Subcutaneous adipose tissue (tissue), 4 donors: ENCODE results near the gene PDGFRA. TPM values are rescaled to one million over a fixed set of nuclear protein-coding genes. Genes with fewer than 3 reads are reported as not detected.

Source experiments
- total RNA-seq, 4 donors: library from RNA; depleted of rRNA; stranded (reverse); fragments of >200 nt; gene quantifications; one replicate each; pipeline ENCODE4 v1.1.0, GENCODE V29; 2016
- TF ChIP-seq, protein P1 (sequence below): fragments of 450-650 bp; IDR thresholded peaks from one replicate; pipeline ENCODE4 v1.5.1; 2016; ENCODE audit warnings: low read depth, mild to moderate bottlenecking, control low read depth, antibody characterized with exemption, moderate library complexity

PDGFRA gene
- 100 to 1,000 TPM in 3 of 4 donors, 10 to 100 TPM in 1; 91.0 to 146 (median 136) TPM for total RNA-seq

- TF ChIP-seq, protein P1, sequence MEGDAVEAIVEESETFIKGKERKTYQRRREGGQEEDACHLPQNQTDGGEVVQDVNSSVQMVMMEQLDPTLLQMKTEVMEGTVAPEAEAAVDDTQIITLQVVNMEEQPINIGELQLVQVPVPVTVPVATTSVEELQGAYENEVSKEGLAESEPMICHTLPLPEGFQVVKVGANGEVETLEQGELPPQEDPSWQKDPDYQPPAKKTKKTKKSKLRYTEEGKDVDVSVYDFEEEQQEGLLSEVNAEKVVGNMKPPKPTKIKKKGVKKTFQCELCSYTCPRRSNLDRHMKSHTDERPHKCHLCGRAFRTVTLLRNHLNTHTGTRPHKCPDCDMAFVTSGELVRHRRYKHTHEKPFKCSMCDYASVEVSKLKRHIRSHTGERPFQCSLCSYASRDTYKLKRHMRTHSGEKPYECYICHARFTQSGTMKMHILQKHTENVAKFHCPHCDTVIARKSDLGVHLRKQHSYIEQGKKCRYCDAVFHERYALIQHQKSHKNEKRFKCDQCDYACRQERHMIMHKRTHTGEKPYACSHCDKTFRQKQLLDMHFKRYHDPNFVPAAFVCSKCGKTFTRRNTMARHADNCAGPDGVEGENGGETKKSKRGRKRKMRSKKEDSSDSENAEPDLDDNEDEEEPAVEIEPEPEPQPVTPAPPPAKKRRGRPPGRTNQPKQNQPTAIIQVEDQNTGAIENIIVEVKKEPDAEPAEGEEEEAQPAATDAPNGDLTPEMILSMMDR: no peak
These were observed at the start of gene PDGFRA for GRCh38 chr4:54228961-54229501. Gene PDGFRA (plus strand): TSS chr4:54229293. CDS start chr4:54258769, 29,476 bp downstream.

DNA sequence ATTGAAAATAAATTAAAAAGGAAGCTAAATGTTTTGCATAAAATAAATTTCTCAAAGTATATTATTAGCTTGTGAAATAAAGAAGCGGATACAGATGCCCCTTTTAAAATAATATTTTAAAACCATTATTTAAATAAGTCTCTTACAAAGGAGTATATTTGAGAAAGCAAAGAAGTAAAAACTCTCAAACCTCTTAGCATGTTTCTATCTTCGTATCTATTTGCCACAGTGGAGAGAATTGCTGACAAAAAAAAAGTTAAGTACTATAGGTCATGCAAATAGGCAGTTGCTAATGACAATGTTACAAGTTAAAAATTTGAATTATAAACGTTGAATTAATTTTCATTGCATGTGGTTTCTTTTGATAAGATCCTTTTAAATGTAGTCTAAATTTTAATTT lies 44.5 kb upstream of the PDGFRA start:
- TF ChIP-seq, protein P1: no peak

DNA sequence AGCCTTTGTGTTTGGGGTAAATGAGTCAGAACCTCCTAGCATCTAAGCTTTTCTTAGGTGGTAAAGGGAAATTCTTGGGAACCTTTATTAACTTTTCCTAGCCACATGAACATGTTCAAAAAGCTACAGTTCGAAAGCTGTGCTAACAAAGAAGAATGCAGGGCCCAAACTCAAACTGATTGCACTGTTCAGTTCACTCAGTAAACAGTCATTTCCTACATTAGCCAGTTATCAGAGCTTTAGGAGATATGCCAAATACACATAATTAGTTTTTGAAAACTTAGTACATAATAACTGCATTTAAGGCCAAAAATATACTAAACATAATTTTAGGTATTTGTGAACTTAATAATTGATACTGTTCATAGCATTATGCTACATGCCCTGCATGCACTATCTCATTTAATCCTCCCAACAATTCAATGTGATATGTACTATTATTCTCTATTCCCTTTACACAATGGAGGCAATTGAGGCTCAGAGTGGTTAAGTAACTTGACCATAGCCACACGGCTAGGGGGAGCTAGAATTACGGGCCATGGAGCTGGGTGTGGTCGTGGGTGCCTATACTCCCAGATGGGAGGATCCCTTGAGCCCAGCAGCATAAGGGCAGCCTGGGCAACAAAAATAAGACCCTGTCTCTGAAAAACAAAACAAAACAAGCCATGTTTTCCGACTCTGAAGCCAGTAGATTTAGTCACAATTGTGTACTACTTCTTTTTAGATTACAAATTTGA lies 43.9 kb upstream of the PDGFRA start:
- TF ChIP-seq, protein P1: no peak

- TF ChIP-seq, protein P1: no peak
These were observed 43.2 kb upstream of the PDGFRA start for GRCh38 chr4:54185866-54186265.

DNA sequence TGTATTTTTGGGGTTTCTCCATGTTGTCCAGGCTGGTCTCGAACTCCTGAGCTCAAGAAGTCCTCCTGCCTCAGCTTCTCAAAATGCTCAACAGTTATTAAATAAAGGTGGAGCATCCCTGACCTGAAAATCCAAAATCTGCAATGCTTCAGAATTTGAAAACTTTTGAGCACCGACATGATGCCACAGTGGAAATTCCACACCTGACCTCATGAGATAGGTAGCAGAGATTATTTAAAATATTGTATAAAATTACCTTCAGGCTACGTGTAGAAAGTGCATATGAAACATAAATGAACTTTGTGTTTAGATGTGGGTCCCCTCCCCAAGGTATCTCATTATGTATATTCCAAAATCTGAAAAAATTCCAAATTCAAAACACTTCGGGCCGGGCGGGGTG lies 42.7 kb upstream of the PDGFRA start:
- TF ChIP-seq, protein P1: no peak

- TF ChIP-seq, protein P1: no peak
These were observed 41.9 kb upstream of the PDGFRA start for GRCh38 chr4:54187148-54187547.

GRCh38 chr4:54189140-54189539 lies 40.0 kb upstream of the PDGFRA start:
- TF ChIP-seq, protein P1: no peak
